AG04449 (cell line): ENCODE data around the gene SPI1.
"Not testable (repeated sequence)": the region's sequence is repeated elsewhere in the genome, so short reads cannot be mapped to it uniquely, and the experiment has no call there.

ENCODE experiments used
- CTCF ChIA-PET: fragments of 350-600 bp; formaldehyde crosslinking; extraction: SDS; loops from one replicate; lab custom pipeline; 2021; ENCODE audit warnings: antibody characterized with exemption; lab: Yijun Ruan, JAX
- POLR2A ChIA-PET: fragments of 400-600, 350-600 bp; formaldehyde crosslinking; extraction: SDS; loops from one replicate; lab custom pipeline; 2020; ENCODE audit warnings: antibody characterized with exemption, inconsistent platforms; lab: Yijun Ruan, JAX
- DNase-seq: peaks from one replicate; pipeline ENCODE4 v3.0.0-alpha.2; 2010; ENCODE audit warnings: low read depth, low spot score
- H3K4me3 ChIP-seq: 2 replicates; pipeline ENCODE4 v1.5.1; 2011; ENCODE audit warnings: low read depth, mild to moderate bottlenecking, control low read depth, low read length
- CTCF ChIP-seq: IDR thresholded peaks from one replicate; pipeline ENCODE4 v1.5.1; 2011; ENCODE audit warnings: mild to moderate bottlenecking, moderate library complexity, low read length, control low read depth, inconsistent platforms; ENCODE audit not compliant: insufficient read depth; ENCODE audit errors: missing control alignments

The SPI1 gene

GRCh38 chr11:47318166-47318565 is 60.2 kb downstream of the SPI1 start:
- no peak for DNase-seq
- H3K4me3 ChIP-seq: no peak overlapping the region
- ChIA-PET CTCF (no interaction called here), POLR2A (no interaction called here)
- no peak for TF ChIP-seq CTCF

- no peak for DNase-seq
- ChIA-PET CTCF (interaction anchor here (0.9 kb wide), 1 partner anchor 54 kb away, joined by 4 read pairs; no protein-coding TSS in a partner anchor), POLR2A (no interaction called here)
- no peak for TF ChIP-seq CTCF
- no peak overlapping the region for H3K4me3 ChIP-seq
Measured at GRCh38 chr11:47317064-47317828, 61.1 kb downstream of the SPI1 start.

GRCh38 chr11:47316501-47316900 is 61.8 kb downstream of the SPI1 start:
- POLR2A ChIA-PET, DNase-seq: not testable (repeated sequence)
- CTCF ChIA-PET: interaction anchor here (0.9 kb wide), 1 partner anchor 54 kb away, joined by 4 read pairs; no protein-coding TSS in a partner anchor

GRCh38 chr11:47314992-47315391 is 63.4 kb downstream of the SPI1 start:
- no peak for TF ChIP-seq CTCF
- ChIA-PET POLR2A (no interaction called here), CTCF (interaction anchor here (1.3 kb wide), 1 partner anchor 14 kb away, joined by 3 read pairs; no protein-coding TSS in a partner anchor)
- no peak overlapping the region for H3K4me3 ChIP-seq
- DNase-seq: no peak

More at GRCh38 chr11:47316501-47316900, 61.8 kb downstream of the SPI1 start:
- not testable (repeated sequence) for H3K4me3 ChIP-seq

GRCh38 chr11:47308050-47308823 is 70.1 kb downstream of the SPI1 start:
- no peak overlapping the region for H3K4me3 ChIP-seq
- no peak for DNase-seq
- ChIA-PET POLR2A (no interaction called here), CTCF (no interaction called here)
- no peak for TF ChIP-seq CTCF

- no peak for DNase-seq
- TF ChIP-seq CTCF: no peak
- POLR2A ChIA-PET: no interaction called here
- H3K4me3 ChIP-seq: no peak overlapping the region
- CTCF ChIA-PET: no interaction called here
Measured at GRCh38 chr11:47306484-47306844, 71.9 kb downstream of the SPI1 start.
